Uterus (tissue), 4 donors: ENCODE measurements around the gene MSRB1. TPM values are rescaled to one million over a fixed set of nuclear protein-coding genes. Genes with fewer than 3 reads are reported as not detected.

ENCODE experiments used
- DNase-seq, 2 donors: peaks; one replicate each; pipeline ENCODE4 v3.0.0-alpha.2; 2019 to 2020
- H3K27ac ChIP-seq, 2 donors: fragments of 200-600 bp; sonication (generic); 1 replicate in 1 of 2; 2 replicates in 1 of 2; pipeline ENCODE4 v1.5.1; 2016 to 2018
- H3K27me3 ChIP-seq, 2 donors: fragments of 200-600 bp; sonication (generic); one replicate each; pipeline ENCODE4 v1.5.1; 2018 to 2019; ENCODE audit warnings: control low read depth in 1 of 2
- H3K36me3 ChIP-seq, 2 donors: fragments of 200-600 bp; sonication (generic); one replicate each; pipeline ENCODE4 v1.5.1; 2019; ENCODE audit warnings: control low read depth in 1 of 2
- H3K4me1 ChIP-seq, 2 donors: fragments of 200-600 bp; sonication (generic); one replicate each; pipeline ENCODE4 v1.5.1; 2018 to 2019; ENCODE audit warnings: control low read depth in 1 of 2
- H3K4me3 ChIP-seq, 2 donors: fragments of 200-600 bp; sonication (generic); 1 replicate in 1 of 2; 2 replicates in 1 of 2; pipeline ENCODE4 v1.5.1; 2018 to 2019; ENCODE audit warnings: mild to moderate bottlenecking in 1 of 2
- H3K9me3 ChIP-seq, 2 donors: fragments of 200-600 bp; sonication (generic); one replicate each; pipeline ENCODE4 v1.5.1; 2019; ENCODE audit warnings: control low read depth in 1 of 2
- CTCF ChIP-seq, 4 experiments: fragments of 200-600 bp in 2 of 4; fragments of 450-650 bp in 2 of 4; sonication (generic) in 2 of 4; IDR thresholded peaks; one replicate each; pipeline ENCODE4 v1.5.1; 2016 to 2019; ENCODE audit warnings: antibody characterized with exemption in 4 of 4, mild to moderate bottlenecking in 2 of 4, moderate library complexity in 1 of 4
- POLR2A ChIP-seq, 2 donors: fragments of 450-650 bp; IDR thresholded peaks; one replicate each; pipeline ENCODE4 v1.6.1; 2016; ENCODE audit warnings: antibody characterized with exemption in 2 of 2, mild to moderate bottlenecking in 1 of 2, moderate library complexity in 1 of 2
- intact Hi-C: fragments of 100-400 bp; cut with DNase I; formaldehyde crosslinking; loops from one replicate; pipeline ENCODE4 v1.15.1; 2023; ENCODE audit warnings: low total_unique reads
- total RNA-seq, 4 donors: library from RNA; depleted of rRNA in 3 of 4; stranded (reverse); fragments of >200 nt in 3 of 4; gene quantifications; one replicate each; pipeline versions ENCODE4 v1.1.0 to v1.2.4, GENCODE V29; 2014 to 2023
- donor health status: DM: yes; HTN: yes; CAD: no.

The MSRB1 gene
- total RNA-seq, 4 donors from 2014 or later: 5.6 to 21.2 (median 11.9) TPM

- Histone ChIP-seq H3K27ac (no peak overlapping the region), H3K4me3 (no peak overlapping the region), H3K27me3 (peaks cover 0 to 12% of the 10 kb centered on the region in 2 donors), H3K9me3 (no peaks in the 10 kb centered on the region), H3K4me1 (peaks cover 0 to 7% of the 10 kb centered on the region in 2 donors), H3K36me3 (no peaks in the 10 kb centered on the region)
- intact Hi-C loops: no loop called here
- TF ChIP-seq CTCF (IDR thresholded peaks at IDR 0.05) (no peak), POLR2A (IDR thresholded peaks at IDR 0.05) (no peak)
- DNase-seq: no peak
These were observed 25.2 kb downstream of the MSRB1 start for GRCh38 chr16:1917665-1918350.

- H3K4me3 ChIP-seq: no peak overlapping the region
- H3K27ac ChIP-seq: no peak overlapping the region
- DNase-seq: no peak
- no peak for TF ChIP-seq POLR2A (IDR thresholded peaks at IDR 0.05)
- intact Hi-C loops: no loop called here
- peaks cover 0 to 7% of the 10 kb centered on the region in 2 donors for H3K4me1 ChIP-seq
- H3K27me3 ChIP-seq: peaks cover 0 to 12% of the 10 kb centered on the region in 2 donors
- no peaks in the 10 kb centered on the region for H3K36me3 ChIP-seq
- no peaks in the 10 kb centered on the region for H3K9me3 ChIP-seq
These were observed 25.8 kb downstream of the MSRB1 start for GRCh38 chr16:1917056-1917664.

- DNase-seq: no peak
- Histone ChIP-seq H3K9me3 (no peaks in the 10 kb centered on the region), H3K27ac (no peak overlapping the region), H3K36me3 (no peaks in the 10 kb centered on the region), H3K4me1 (peaks cover 0 to 7% of the 10 kb centered on the region in 2 donors), H3K4me3 (no peak overlapping the region), H3K27me3 (peaks cover 0 to 12% of the 10 kb centered on the region in 2 donors)
- TF ChIP-seq CTCF (IDR thresholded peaks at IDR 0.05) (no peak), POLR2A (IDR thresholded peaks at IDR 0.05) (no peak)
- intact Hi-C loops: no loop called here
These were observed 26.4 kb downstream of the MSRB1 start for GRCh38 chr16:1916640-1916990.

GRCh38 chr16:1915732-1916639 lies 27.0 kb downstream of the MSRB1 start:
- peaks cover 0 to 12% of the 10 kb centered on the region in 2 donors for H3K27me3 ChIP-seq
- DNase-seq: no peak
- intact Hi-C loops: no loop called here

More at GRCh38 chr16:1915732-1916639, 27.0 kb downstream of the MSRB1 start:
- H3K27ac ChIP-seq: no peak overlapping the region
- no peaks in the 10 kb centered on the region for H3K9me3 ChIP-seq
- peaks cover 0 to 7% of the 10 kb centered on the region in 2 donors for H3K4me1 ChIP-seq
- no peaks in the 10 kb centered on the region for H3K36me3 ChIP-seq
- no peak overlapping the region for H3K4me3 ChIP-seq
- TF ChIP-seq POLR2A (IDR thresholded peaks at IDR 0.05) (no peak), CTCF (IDR thresholded peaks at IDR 0.05) (no peak)
